Adipose tissue (tissue), 3 donors: ENCODE data around the gene ATCAY. TPM values are rescaled to one million over a fixed set of nuclear protein-coding genes. Genes with fewer than 3 reads are reported as not detected.
"Not testable (repeated sequence)": the region's sequence is repeated elsewhere in the genome, so short reads cannot be mapped to it uniquely, and the experiment has no call there.

Source experiments
- H3K27ac ChIP-seq: one replicate; pipeline ENCODE4 v1.5.1; 2013; ENCODE audit warnings: low read depth, low read length
- WGBS, 3 donors: extraction: QIAGEN DNeasy Blood & Tissue Kit; methylation state at CpG; one replicate each; pipeline ENCODE4 v1.1.7; 2013; 5-methylcytosine and 5-hydroxymethylcytosine counted together
- polyA plus RNA-seq, 3 donors: library from polyadenylated mRNA; stranded (reverse); fragments of 200-250 nt; gene quantifications; one replicate each; pipeline ENCODE4 v1.2.3, GENCODE V29; 2013
- donor health status: healthy with polysubstance abuse.
- donor health status: Bipolar disorder and iron deficiency.
- donor health status: healthy.

The ATCAY gene
- polyA plus RNA-seq, 3 donors, result 0.10 TPM; not detected in 2

DNA sequence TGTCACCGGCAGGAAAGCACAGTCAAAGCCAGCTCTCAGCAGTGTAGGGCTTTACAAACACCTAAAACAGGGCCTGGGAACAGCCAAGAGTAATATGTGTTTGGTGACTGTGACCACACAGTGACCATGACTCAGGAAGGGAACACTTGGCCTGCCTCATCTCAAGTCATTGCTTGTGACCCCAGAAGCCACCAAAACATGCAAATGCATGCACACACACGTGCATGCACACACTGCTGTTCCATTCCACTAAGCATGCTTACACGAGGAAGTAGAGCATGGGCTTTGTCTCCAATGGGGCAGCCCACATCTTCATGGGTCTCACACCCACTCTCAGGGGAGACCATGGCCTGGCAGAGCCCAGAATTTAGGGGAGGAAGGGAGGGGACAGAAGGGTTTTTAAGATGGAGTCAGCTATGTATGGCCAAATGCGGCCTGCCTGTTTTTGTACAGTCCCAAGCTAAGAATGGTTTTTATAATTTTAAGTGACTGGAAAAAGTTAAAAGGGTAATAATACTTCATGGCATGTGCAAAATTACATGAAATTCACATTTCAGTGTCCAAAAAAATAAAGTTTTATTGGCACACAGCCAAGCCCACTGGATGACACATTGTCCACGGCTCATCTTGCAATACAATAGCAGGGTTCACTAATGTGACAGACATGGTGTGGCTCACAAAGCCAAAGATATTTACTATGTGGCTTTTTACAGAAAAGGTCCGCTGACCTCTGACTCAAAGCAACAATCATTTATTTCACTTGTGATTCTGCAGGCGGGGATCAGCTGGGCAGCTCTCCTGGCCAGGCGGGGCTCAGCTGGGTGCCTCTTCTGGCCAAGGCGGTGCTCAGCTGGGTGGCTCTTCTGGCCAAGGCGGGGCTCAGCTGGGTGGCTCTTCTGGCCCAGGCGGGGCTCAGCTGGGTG, 29.0 kb upstream of the ATCAY start:
- 92 to 94% (median 93%) methylated on average over 11 of the region's 11 CpGs for WGBS, 3 donors
- no peak overlapping the region for H3K27ac ChIP-seq

DNA sequence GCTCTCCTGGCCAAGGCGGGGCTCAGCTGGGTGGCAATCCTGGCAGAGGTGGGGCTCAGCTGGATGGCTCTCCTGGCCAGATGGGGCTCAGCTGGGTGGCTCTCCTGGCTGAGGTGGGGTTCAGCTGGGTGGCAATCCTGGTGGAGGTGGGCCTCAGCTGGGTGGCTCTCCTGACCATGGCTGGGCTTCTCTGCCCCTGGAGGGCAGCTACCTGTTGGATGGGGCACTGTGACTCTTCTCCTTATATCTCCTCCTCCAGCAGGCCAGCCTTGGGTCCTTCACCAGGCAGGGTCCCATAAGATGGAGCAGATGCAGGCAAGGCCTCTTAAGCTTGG, 28.3 kb upstream of the ATCAY start:
- WGBS, 3 donors, result 96 to 100% (median 100%) methylated on average over 1 of the region's 1 CpG

DNA sequence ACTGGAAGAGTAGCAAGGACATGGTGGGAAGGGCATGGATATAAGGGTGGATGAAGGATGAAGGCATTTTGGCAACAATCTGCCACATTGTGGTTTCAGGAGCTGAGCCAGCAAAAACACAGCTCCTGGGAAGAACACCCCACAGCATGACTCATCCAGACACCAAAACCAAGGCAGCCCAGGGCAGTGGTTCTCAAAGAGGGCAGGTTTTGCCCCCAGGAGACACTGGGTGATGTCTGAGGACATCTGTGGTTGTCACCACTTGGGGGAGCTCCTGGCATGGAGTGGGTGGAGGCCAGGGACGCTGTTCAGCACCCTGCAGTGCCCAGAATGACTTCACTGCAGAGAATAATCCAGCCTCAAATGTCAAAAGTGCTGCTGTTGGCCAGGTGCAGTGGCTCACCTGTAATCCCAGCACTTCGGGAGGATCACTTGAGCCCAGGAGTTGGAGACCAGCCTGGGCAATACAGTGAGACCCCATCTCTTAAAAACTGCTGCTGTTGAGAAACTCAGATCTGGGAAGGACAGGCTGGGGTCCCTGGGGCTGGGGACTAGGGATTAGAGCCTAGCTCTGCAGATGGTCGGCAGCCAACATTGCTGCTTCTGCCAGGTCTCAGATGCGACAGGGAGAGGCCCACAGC, 27.8 kb upstream of the ATCAY start:
- WGBS, 3 donors, result 70 to 76% (median 76%) methylated on average over 4 of the region's 4 CpGs
- H3K27ac ChIP-seq, result no peak overlapping the region

More for the DNA sequence above, 28.3 kb upstream of the ATCAY start:
- H3K27ac ChIP-seq, result no peak overlapping the region

DNA sequence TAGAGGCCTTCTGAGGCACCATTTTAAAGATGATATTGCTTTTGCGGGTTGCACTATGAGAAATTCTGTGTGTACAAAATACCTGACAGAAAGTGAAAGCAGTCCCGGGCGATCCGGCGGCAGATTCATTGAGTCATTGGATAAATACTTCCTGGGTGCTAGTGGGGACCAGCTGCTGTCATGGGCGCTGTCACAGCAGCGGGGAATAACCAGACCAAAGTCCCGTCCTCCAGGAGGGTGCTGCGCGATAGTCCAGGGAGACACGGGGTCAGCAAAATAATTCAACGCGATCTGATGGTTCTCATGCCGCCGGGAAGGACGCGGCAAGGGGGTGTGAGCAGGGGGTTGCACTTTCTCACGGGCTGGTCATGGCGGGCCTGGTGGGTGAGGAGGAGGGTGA, 25.2 kb upstream of the ATCAY start:
- no peak overlapping the region for H3K27ac ChIP-seq
- WGBS, 3 donors, result 91 to 93% (median 92%) methylated on average over 19 of the region's 19 CpGs

DNA sequence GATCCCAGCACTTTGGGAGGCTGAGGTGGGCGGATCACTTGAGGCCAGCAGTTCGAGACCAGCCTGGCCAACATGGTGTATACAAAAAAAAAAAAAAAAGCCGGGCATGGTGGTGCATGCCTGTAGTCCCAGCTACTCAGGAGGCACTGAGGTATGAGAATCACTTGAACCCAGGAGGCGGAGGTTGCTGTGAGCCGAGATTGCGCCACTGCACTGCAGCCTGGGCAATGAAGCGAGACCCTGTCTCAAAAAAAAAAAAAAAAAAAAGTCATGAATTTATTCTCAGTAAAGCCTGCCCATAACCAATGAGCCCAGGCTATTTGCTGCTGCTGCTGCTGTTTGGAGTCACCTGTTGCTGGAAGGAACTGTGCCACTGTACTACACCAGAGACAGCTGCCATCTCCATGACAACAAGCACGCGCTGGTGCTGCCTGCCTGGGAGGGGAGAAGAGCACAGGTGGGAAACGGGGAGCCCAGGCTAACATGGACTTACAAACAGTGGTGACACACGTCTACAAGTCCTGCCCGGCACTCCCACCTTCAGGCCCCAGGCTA, 23.0 kb upstream of the ATCAY start:
- 78 to 82% (median 79%) methylated on average over 11 to 12 of the region's 12 CpGs for WGBS, 3 donors
- no peak overlapping the region for H3K27ac ChIP-seq

DNA sequence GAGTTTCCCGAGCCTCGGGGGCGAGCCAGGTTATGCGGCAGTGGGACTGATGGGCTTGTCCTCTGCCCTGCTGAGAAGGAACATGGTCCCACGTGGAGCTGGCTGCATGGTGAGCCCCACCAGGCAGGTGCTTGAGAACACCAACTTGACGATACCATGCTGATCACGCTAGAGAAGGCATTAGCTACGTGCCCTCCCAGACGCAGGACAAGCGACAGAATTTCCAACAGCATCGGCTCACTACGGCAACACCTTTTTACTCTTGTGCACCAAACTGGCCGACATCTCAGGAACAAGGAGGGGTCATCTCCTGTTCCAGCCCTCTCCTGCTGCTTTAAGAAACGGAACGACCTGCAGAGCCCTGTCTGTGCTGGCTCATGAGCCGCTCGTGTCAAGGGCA, 20.0 kb upstream of the ATCAY start:
- 83 to 87% (median 86%) methylated on average over 17 of the region's 17 CpGs for WGBS, 3 donors

DNA sequence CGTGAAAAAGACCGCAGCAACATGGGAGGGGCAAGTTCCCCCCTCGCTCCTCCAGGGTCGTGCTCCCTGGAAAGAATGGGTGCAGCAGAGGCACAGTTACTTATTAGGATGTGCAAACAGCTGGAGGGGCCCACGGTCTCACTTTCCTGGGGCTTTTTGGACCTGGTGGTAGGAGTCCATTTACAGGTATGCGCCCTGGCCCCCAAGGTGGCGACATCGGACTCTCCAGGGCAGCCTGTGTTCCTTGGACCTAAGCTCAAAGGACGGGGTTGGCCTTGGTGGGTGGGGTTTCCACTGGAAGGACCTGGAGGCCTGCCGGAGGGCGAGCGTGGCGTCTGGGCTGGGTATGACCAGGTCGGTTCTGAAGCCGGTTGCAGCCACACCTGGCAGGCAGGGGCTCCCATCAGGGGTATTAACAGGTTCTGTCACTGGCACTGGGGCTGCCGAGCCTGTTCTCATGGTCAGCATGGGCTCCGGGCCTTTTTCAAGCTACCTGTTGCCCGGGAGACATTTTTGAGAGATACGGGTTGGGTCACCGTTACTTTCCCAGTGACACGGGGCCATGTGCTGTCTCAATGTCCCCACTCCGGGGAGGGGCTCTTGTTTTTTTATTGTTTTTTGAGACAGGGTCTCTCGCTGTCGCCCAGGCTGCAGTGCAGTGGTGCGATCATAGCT, 17.5 kb upstream of the ATCAY start:
- 64 to 82% (median 82%) methylated on average over 25 of the region's 25 CpGs for WGBS, 3 donors
- H3K27ac ChIP-seq, result no peak overlapping the region

More for the DNA sequence above, 20.0 kb upstream of the ATCAY start:
- H3K27ac ChIP-seq, result no peak overlapping the region

DNA sequence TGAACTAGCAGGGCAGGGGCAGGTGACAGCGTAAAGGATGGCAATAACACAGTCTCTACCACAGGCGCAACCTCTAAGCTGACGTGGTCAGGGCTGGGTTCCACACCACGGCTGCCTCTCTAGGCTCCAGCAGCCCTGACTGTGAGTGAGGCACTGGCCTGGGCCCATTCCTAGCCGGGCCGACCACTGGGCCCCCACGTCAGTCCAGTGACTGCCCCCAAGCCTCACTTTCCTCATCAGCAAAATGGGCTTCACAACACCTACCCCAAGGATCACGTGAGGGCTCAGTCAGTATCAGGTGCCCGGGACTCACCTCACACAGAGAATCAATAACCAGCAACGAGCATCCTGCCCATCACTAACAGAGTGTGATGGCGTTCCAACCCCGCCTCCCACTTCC, 16.8 kb upstream of the ATCAY start:
- H3K27ac ChIP-seq, result no peak overlapping the region
- 70 to 73% (median 71%) methylated on average over 12 of the region's 12 CpGs for WGBS, 3 donors

DNA sequence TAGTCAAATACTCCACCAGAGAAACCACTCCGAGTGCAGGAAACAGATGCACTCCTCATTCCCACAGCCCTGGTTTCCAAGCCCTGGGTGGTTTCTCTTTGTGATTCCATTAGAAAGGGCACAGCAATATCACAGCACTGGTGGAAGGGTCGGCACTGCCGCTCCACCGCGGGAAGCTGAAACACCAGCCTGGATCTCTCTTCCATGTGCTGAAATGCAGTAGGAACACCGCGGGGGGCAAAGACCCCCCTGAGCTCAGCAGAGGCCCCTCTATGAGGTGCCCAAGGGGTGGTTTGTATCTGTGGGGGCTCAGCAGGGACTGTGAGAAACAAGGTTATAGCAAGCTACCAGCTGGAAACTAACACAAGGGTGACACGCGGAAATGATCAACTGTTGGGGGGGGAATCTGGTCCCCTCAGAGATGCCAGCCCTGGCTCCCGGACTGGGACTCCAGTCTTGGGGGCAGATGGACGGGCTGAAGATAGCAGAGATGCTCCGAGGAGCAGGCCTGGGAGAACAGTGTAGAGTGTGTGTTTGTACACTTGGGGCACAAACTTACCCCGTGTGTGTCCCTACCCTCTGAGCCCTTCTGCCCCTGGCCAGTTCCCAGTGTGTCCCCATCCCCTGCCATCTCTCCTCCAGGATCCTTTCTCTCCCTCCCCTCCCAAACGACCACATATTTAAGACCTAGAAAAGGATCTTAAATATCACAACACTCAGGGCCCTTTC, 13.4 kb upstream of the ATCAY start:
- WGBS, 3 donors, result 49 to 59% (median 57%) methylated on average over 14 of the region's 14 CpGs
- no peak overlapping the region for H3K27ac ChIP-seq

DNA sequence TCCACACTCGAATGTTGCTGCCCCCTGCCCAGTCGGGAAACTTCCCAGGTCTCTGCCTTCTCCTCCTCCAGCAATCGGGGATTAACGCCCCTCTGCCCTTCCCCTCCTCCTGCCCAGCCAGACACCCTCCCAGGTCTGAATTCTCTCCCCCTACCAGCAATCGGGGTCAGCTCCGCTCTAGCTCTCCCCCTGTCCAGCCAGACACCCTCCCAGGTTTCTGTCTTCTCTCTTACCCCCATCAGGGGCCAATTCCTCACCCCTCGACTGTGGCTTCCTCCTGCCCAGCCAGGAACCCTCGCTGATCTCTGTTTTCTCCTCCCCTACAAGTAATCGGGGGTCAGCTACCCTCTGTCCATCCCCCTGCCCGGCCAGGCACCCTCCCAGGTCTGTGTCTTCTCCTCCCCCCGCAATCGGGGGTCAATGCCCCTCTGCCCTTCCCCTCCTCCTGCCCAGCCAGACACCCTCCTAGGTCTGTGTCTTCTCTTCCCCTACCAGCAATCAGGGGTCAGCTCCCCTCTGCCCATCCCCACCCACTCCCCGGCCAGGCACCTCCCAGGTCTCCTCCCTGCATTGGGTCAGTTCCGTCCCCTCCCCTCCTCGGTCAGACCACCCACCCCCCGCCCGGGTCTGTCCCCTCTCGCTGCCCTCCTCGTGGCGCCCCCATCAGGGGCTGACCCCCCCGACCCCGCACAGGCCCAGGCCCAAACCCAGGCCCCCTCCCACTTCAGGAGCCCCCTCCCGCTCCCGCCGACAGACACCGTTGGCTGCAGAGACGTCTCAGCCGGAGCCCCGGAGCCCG, 12.3 kb upstream of the ATCAY start:
- 9 to 14% (median 13%) methylated on average over 24 to 30 of the region's 30 CpGs for WGBS, 3 donors

DNA sequence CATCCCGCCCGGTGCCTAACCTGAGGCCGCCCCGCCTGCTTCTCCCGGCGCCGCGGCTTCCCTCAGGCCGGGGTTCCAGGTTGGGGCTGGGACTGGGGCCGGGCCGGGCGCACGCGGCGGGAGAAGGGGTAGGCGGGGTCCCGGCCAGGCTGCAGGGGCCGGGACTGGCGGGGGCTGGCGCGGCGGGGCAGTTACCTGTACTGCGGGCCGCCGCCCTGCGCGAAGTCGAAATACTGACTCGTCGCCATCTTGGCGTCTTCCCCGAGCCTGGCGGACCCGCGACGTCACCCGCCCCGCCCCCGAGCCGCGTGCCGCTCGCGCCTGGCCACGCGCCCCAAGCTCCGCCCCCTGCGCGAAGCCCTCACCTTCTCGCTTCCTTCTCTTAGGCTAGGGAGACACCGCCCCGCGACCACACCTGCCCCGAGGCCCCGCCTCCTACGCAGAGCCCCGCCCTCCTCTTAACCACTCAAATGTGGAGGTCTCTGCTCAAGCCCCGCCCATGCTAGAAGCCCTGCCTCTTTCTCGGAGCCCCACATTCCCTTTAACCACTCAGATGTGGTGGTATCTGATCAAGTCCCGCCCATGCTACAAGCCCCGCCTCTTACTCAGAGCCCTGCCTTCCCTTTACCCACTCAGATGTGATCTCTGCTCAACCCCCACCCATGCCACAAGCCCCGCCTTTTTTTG, 11.6 kb upstream of the ATCAY start, which contains the start of gene ZFR2:
Gene ZFR2 (minus strand): TSS at position 269 of the 687 bp plus-strand sequence. CDS start 21 bp downstream, at position 248.
- H3K27ac ChIP-seq, result no peak within 1 kb of the TSS
- 8 to 18% (median 9%) methylated on average over 21 to 62 of the region's 62 CpGs for WGBS, 3 donors

More for the DNA sequence above, 12.3 kb upstream of the ATCAY start:
- H3K27ac ChIP-seq, result no peak overlapping the region

DNA sequence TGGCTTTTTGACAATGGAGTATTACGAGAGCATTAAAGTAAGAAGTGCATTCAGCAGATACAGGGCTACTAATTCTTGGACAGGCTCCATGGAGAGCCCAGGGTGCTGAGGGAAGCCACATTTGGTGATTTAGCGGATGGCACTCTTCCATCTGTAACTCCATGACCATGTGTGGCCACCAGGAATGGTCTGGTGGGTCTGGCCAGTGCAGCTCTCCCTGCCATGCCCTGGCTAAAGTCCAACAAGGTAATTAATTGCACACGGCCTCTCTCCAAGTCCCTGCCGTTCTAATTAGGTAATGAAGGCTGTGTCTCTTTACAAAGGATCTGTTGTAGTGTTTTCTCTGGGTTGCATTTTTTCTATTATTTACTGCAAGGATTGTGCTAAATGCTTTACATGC, 7.3 kb upstream of the ATCAY start:
- WGBS, 3 donors, result 48 to 66% (median 61%) methylated on average over 4 of the region's 4 CpGs
- H3K27ac ChIP-seq, result no peak overlapping the region

DNA sequence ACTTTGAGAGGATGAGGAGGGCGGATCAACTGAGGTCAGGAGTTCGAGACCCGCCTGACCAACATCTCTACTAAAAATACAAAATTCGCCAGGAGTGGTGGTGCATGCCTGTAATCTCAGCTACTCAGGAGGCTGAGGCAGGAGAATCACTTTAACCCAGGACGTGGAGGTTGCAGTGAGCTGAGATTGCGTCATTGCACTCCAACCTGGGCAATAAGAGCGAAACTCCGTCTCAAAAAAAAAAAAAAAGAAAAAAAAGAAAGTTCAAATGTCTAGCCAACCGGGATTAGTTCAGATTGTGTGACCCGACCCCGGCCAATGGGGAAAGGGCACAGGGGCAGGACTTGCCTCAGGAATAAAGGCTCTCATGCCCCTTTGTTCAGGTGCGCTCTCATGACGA, 5.8 kb upstream of the ATCAY start:
- H3K27ac ChIP-seq, result not testable (repeated sequence)
- 70 to 82% (median 75%) methylated on average over 11 to 13 of the region's 13 CpGs for WGBS, 3 donors

DNA sequence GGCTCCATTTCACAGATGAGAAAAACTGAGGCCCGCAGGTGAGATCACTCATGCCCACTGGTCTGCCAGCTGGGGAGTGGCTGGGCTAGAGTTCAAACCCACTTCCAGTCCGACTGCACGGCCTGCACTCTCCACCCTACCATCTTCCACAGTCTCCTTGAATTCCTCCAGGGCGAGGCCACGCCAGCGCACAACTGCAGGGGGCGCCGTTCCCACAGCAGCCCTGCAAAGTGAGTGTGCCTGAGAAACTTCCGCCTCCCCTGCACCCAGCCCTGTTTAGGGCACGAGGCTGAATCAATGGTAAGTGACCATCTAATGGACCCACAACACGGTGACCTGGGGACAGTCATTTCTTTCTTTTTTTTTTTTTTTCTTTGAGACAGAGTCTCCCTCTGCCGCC, 829 bp upstream of the ATCAY start:
- no peak overlapping the region for H3K27ac ChIP-seq
- WGBS, 3 donors, result 59 to 65% (median 60%) methylated on average over 12 of the region's 12 CpGs

DNA sequence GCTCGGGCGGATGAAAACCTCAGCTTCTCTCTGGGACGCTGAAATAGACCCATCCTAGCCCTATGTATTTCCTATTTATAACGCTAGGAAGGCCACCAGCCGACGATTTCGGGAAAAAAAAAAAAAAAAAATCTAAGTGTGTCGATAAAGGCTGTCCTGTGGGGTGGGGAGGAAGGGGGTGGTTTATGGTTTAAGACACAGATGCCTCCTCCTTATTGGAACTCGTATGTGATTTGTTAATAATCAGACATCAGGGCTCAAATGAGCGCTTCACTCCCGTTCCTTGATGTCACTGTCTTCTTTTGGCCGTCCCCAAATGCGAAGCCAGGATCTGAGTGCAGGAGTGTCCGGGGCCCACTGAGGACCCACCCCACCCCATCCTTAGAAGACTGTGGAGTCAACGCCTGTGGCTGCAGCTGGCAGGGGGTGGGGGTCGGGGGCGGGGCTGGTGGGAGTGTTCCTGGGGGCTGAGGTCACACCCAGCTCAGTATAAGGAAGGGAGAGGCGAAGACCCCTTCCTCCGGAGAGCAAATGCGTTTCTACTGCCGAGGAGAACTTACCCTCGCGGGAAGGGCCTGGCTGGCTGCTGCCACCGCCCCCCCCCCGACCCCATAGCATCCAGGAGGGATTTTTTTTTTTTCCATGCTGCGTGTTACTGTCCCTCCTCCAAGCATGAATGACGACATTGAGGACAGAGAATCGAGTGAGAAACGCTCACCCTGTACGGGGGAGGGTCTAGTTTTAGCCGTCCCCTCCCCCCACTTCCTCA, 971 bp downstream of the ATCAY start:
- 1 to 2% (median 1%) methylated on average over 25 to 31 of the region's 31 CpGs for WGBS, 3 donors
- no peak overlapping the region for H3K27ac ChIP-seq

DNA sequence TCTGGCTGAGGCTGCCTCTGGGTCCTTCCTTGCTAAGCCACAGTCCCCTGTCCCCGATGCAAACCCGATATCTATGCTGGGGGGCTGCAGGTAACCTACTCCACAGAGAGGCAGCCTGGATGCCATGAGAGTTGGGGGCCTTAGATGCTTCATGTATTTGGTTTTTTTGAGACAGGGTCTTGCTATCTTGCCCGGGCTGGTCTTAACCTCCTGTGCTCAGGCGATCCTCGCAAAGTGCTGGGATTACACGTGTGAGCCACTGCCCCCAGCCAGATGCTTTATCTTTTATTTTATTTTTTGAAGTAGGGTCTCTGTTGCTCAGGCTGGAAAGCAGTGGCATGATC, 1.5 kb downstream of the ATCAY start:
- WGBS, 3 donors, result 20 to 28% (median 20%) methylated on average over 6 of the region's 6 CpGs

More for the DNA sequence above, 1.5 kb downstream of the ATCAY start:
- H3K27ac ChIP-seq, result no peak overlapping the region
